ENCODE data around the gene PTPRG.

PTPRG gene

DNA sequence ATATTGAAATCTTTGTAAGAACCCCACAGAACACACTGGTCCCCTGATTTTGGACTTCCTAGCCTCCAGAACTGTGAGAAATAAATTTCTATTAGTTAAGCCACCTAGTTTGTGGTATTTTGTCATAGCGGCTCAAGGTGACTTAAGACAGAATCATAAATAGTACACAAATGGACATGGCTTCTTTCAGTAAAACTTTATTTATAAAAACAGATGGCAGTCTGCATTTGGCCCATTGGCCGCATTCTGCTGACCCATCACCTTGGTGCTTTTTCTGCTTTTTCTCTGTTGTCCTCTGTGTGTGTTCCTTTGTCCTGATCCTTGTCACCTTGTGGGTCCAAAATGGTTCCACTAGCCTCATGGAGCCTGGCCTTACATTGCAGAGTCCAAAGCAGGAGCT, 363.6 kb downstream of the PTPRG start:
- Histone ChIP-seq H3K4me1 (ENCODE audit: low read length) (no peaks in the 10 kb centered on the region), H3K9ac (ENCODE audit: low read length) (no peak overlapping the region), H3K4me3 (ENCODE audit: low read length) (no peak overlapping the region), H4K20me1 (ENCODE audit: insufficient read depth, low read length) (no peaks in the 10 kb centered on the region), H3K27me3 (ENCODE audit: low read depth, low read length) (0 out of 2 replicates have a peak, but pooled peaks cover under 1% of the 10 kb centered on the region), H3K9me3 (ENCODE audit: insufficient read depth, low read length) (no peaks in the 10 kb centered on the region), H3K4me2 (ENCODE audit: low read length) (no peak overlapping the region), H3K79me2 (ENCODE audit: low read length) (no peaks in the 10 kb centered on the region), H3K27ac (ENCODE audit: low read length) (no peak overlapping the region), H2AFZ (ENCODE audit: low read depth, low read length) (no peak overlapping the region), H3K36me3 (replicated peaks; ENCODE audit: low read depth, low read length) (no peaks in the 10 kb centered on the region)
- TF ChIP-seq, protein P1, sequence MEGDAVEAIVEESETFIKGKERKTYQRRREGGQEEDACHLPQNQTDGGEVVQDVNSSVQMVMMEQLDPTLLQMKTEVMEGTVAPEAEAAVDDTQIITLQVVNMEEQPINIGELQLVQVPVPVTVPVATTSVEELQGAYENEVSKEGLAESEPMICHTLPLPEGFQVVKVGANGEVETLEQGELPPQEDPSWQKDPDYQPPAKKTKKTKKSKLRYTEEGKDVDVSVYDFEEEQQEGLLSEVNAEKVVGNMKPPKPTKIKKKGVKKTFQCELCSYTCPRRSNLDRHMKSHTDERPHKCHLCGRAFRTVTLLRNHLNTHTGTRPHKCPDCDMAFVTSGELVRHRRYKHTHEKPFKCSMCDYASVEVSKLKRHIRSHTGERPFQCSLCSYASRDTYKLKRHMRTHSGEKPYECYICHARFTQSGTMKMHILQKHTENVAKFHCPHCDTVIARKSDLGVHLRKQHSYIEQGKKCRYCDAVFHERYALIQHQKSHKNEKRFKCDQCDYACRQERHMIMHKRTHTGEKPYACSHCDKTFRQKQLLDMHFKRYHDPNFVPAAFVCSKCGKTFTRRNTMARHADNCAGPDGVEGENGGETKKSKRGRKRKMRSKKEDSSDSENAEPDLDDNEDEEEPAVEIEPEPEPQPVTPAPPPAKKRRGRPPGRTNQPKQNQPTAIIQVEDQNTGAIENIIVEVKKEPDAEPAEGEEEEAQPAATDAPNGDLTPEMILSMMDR (IDR thresholded peaks at IDR 0.05; ENCODE audit: low read depth, low read length), result no peak
- no peak for TF ChIP-seq EZH2phosphoT487 (IDR thresholded peaks at IDR 0.05; ENCODE audit: low read depth)

DNA sequence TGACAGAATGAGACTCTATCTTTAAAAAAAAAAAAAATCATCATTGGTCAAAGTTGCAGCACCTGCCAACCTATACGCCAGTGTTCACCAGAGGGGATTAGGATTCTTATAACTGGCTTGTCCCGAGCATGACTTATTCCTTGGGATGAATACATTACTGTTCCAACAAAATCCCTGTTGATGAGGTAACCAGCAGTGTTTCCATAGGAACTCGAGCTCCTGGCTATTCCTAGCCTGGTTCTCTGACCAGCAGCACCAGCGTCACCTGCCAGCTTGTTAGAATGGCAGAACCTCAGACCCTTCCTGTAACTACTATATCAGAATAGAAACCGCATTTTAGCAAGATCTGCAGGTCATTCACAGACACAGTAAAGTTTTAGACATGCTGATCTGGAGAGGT, 364.4 kb downstream of the PTPRG start:
- Histone ChIP-seq H2AFZ (ENCODE audit: low read depth, low read length) (no peak overlapping the region), H3K4me3 (ENCODE audit: low read length) (no peak overlapping the region), H3K27me3 (ENCODE audit: low read depth, low read length) (no peaks in the 10 kb centered on the region), H3K9ac (ENCODE audit: low read length) (no peak overlapping the region), H3K4me2 (ENCODE audit: low read length) (no peak overlapping the region), H3K27ac (ENCODE audit: low read length) (no peak overlapping the region), H3K36me3 (replicated peaks; ENCODE audit: low read depth, low read length) (no peaks in the 10 kb centered on the region), H4K20me1 (ENCODE audit: insufficient read depth, low read length) (no peaks in the 10 kb centered on the region), H3K4me1 (ENCODE audit: low read length) (no peaks in the 10 kb centered on the region), H3K9me3 (ENCODE audit: insufficient read depth, low read length) (no peaks in the 10 kb centered on the region), H3K79me2 (ENCODE audit: low read length) (no peaks in the 10 kb centered on the region)
- TF ChIP-seq, protein P1 (IDR thresholded peaks at IDR 0.05; ENCODE audit: low read depth, low read length), result no peak

DNA sequence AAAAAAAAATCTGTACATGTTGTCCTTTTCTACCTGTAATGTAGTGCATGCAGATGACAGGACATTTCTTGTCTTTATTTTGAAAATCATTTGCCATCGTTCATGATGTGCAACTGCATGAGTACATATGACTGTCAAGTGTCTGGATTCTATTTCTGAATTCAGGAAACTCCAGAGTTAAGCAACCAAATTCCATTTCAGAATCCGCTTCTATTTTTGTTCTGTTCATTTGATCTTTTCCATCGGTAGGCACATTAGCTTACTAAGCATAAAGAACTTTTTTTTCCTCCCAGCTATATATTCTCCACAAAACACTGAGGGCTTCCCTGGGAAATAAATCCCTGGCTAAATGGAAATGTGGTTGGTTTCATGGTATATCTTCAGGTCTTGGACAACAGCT, 365.6 kb downstream of the PTPRG start:
- Histone ChIP-seq H2AFZ (ENCODE audit: low read depth, low read length) (no peak overlapping the region), H3K9me3 (ENCODE audit: insufficient read depth, low read length) (no peaks in the 10 kb centered on the region), H3K4me2 (ENCODE audit: low read length) (no peak overlapping the region), H3K27me3 (ENCODE audit: low read depth, low read length) (no peaks in the 10 kb centered on the region), H3K4me1 (ENCODE audit: low read length) (no peaks in the 10 kb centered on the region), H3K27ac (ENCODE audit: low read length) (no peak overlapping the region), H3K9ac (ENCODE audit: low read length) (no peak overlapping the region), H3K36me3 (replicated peaks; ENCODE audit: low read depth, low read length) (no peaks in the 10 kb centered on the region), H4K20me1 (ENCODE audit: insufficient read depth, low read length) (no peaks in the 10 kb centered on the region), H3K4me3 (ENCODE audit: low read length) (no peak overlapping the region), H3K79me2 (ENCODE audit: low read length) (no peaks in the 10 kb centered on the region)
- no peak for TF ChIP-seq EZH2phosphoT487 (IDR thresholded peaks at IDR 0.05; ENCODE audit: low read depth)
- TF ChIP-seq, protein P1 (IDR thresholded peaks at IDR 0.05; ENCODE audit: low read depth, low read length), result no peak

DNA sequence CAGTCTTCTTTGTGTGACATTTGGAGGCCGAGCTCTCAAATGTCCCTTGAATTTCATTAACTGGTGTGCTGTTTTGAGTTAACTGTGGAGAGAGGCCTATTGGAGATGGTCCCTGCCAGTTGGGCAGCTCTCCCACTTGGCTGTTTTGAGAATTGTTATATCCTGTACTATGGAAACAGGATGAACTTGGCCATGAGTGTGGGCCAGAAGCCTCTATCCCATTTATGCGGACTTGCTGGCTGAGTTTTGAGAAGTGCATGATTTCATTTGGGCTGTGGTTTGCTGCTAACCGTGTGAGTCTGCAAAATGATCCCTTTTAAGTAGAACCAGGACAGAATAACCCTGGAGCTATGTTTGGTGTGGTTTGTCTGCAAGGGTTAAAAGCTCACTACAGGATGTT, 366.0 kb downstream of the PTPRG start:
- Histone ChIP-seq H3K4me3 (ENCODE audit: low read length) (no peak overlapping the region), H3K79me2 (ENCODE audit: low read length) (no peaks in the 10 kb centered on the region), H3K27me3 (ENCODE audit: low read depth, low read length) (no peaks in the 10 kb centered on the region), H3K4me2 (ENCODE audit: low read length) (no peak overlapping the region), H2AFZ (ENCODE audit: low read depth, low read length) (no peak overlapping the region), H3K9me3 (ENCODE audit: insufficient read depth, low read length) (no peaks in the 10 kb centered on the region), H3K4me1 (ENCODE audit: low read length) (peaks cover under 1% of the 10 kb centered on the region), H3K27ac (ENCODE audit: low read length) (no peak overlapping the region), H4K20me1 (ENCODE audit: insufficient read depth, low read length) (no peaks in the 10 kb centered on the region), H3K9ac (ENCODE audit: low read length) (no peak overlapping the region), H3K36me3 (replicated peaks; ENCODE audit: low read depth, low read length) (no peaks in the 10 kb centered on the region)
- TF ChIP-seq, protein P1 (IDR thresholded peaks at IDR 0.05; ENCODE audit: low read depth, low read length), result no peak
- TF ChIP-seq EZH2phosphoT487 (IDR thresholded peaks at IDR 0.05; ENCODE audit: low read depth), result no peak

All from OCI-LY3 (cell line).